A673 (cell line): Measurements from ENCODE around the gene EPB41. TPM values are rescaled to one million over a fixed set of nuclear protein-coding genes. Genes with fewer than 3 reads are reported as not detected.
A peak's percentile ranks its signal among the peaks of the same experiment; 100 is the strongest.

Experiments used
- BruUV-seq: library from RNA; stranded (reverse); fragments of 400-500 nt; replicated peaks from 2 replicates; lab custom pipeline; 2021; lab: Mats Ljungman, UMichigan
- CTCF ChIA-PET: fragments of 300-600 bp; sonication (Branson Sonifier 250); formaldehyde crosslinking; loops from one replicate; lab custom pipeline; 2022; ENCODE audit warnings: antibody characterized with exemption; lab: Charles Lee
- POLR2A ChIA-PET: fragments of 300-600 bp; sonication (Branson Sonifier 250); formaldehyde crosslinking; loops from one replicate; lab custom pipeline; 2022; ENCODE audit warnings: antibody characterized with exemption; ENCODE audit not compliant: low non-redundant PET; lab: Charles Lee
- DNase-seq: peaks from one replicate; pipeline ENCODE4 v3.0.0-alpha.2; 2015; ENCODE audit warnings: low spot score
- H3K27ac ChIP-seq: fragments of 200-600 bp; sonication (generic); 2 replicates; pipeline ENCODE4 v1.5.1; 2016; ENCODE audit warnings: mixed run types, low read depth, mild to moderate bottlenecking, mixed read lengths, antibody characterized with exemption, low read length; ENCODE audit not compliant: poor library complexity, severe bottlenecking
- H3K27me3 ChIP-seq: fragments of 200-600 bp; sonication (generic); replicated peaks from 2 replicates; pipeline ENCODE4 v1.6.1; 2017; ENCODE audit warnings: mixed run types, low read depth, mild to moderate bottlenecking, mixed read lengths, antibody characterized with exemption, low read length; ENCODE audit not compliant: insufficient read depth, poor library complexity
- H3K36me3 ChIP-seq: fragments of 200-600 bp; sonication (generic); 2 replicates; pipeline ENCODE4 v1.6.1; 2016; ENCODE audit warnings: mixed run types, mild to moderate bottlenecking, mixed read lengths, antibody characterized with exemption, low read length; ENCODE audit not compliant: insufficient read depth, poor library complexity, severe bottlenecking
- H3K4me1 ChIP-seq: fragments of 200-600 bp; sonication (generic); 2 replicates; pipeline ENCODE4 v1.6.1; 2017; ENCODE audit warnings: mixed run types, mild to moderate bottlenecking, mixed read lengths, antibody characterized with exemption, low read length; ENCODE audit not compliant: insufficient read depth, poor library complexity, severe bottlenecking
- H3K4me3 ChIP-seq: fragments of 200-600 bp; sonication (generic); 2 replicates; pipeline ENCODE4 v1.5.1; 2016; ENCODE audit warnings: low read depth, mixed run types, mild to moderate bottlenecking, mixed read lengths, low read length; ENCODE audit not compliant: poor library complexity, severe bottlenecking
- H3K9me3 ChIP-seq: fragments of 200-600 bp; sonication (generic); 2 replicates; pipeline ENCODE4 v1.6.1; 2016; ENCODE audit warnings: mixed run types, low read depth, mild to moderate bottlenecking, mixed read lengths, antibody characterized with exemption, low read length; ENCODE audit not compliant: poor library complexity, severe bottlenecking
- EZH2 ChIP-seq: fragments of 200-600 bp; sonication (generic); IDR thresholded peaks from 2 replicates; pipeline ENCODE4 v1.6.1; 2017; ENCODE audit warnings: borderline replicate concordance, low read depth, mild to moderate bottlenecking, mixed read lengths, antibody characterized with exemption, low read length; ENCODE audit not compliant: poor library complexity, severe bottlenecking
- intact Hi-C: fragments of 100-400 bp; cut with micrococcal nuclease; formaldehyde crosslinking; loops from one replicate; pipeline ENCODE4 v1.10.0; 2022; ENCODE audit not compliant: unreplicated experiment
- total RNA-seq: library from RNA; stranded (reverse); gene quantifications from 2 replicates; pipeline ENCODE4 v1.2.3, GENCODE V29; 2021
- TF ChIP-seq, protein P1 (sequence below): fragments of 300-800, 200-600 bp; sonication (generic); conservative IDR thresholded peaks from 2 replicates; pipeline ENCODE4 v1.5.1; 2017; ENCODE audit warnings: low read depth, mild to moderate bottlenecking, antibody characterized with exemption, low read length, moderate library complexity, mixed read lengths

The EPB41 gene
- total RNA-seq, 1 experiment from 2014 or later, result 337 TPM

DNA sequence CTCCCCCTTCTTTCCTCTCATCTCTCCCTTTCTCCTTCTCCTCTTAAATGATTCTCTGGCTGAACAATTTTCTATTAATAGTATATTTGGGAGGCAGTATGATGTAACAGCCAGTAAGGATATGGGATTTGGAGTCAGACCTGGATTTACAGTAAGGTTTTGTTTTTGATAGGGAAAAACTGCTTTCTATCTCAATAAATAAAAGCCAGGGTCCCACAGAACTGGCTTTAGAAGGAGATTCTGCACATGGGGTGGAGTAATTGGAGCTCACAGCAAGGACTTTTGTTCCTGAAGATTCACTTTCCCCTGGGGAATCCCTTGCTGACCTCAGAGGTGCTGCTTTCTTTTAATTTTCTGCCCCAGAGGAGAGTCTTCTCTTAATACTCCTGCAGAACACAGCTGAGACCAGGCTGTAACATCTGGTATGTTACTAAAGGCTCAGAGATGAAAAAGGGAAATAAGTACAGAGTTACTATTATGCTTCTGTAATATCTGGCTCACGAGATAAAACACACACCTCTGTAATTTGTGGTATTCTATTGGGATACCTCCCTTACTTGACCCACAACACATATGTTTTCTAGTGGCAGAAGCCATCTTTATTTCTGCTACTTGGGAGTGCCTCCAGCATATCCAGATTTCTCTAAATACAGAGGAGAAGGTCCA is 13.4 kb downstream of the EPB41 start:
- Histone ChIP-seq H3K4me3 (peak overlapping the region; percentile 27), H3K9me3 (no peaks in the 10 kb centered on the region), H3K27me3 (no peaks in the 10 kb centered on the region), H3K4me1 (peaks cover 40% of the 10 kb centered on the region), H3K36me3 (no peaks in the 10 kb centered on the region), H3K27ac (peak overlapping the region; percentile 86)
- ChIA-PET POLR2A (interaction anchor here (0.5 to 0.6 kb wide), 2 partner anchors 65 to 119 kb away, joined by 12 to 21 read pairs; no protein-coding TSS in a partner anchor), CTCF (no interaction called here)
- TF ChIP-seq, protein P1, sequence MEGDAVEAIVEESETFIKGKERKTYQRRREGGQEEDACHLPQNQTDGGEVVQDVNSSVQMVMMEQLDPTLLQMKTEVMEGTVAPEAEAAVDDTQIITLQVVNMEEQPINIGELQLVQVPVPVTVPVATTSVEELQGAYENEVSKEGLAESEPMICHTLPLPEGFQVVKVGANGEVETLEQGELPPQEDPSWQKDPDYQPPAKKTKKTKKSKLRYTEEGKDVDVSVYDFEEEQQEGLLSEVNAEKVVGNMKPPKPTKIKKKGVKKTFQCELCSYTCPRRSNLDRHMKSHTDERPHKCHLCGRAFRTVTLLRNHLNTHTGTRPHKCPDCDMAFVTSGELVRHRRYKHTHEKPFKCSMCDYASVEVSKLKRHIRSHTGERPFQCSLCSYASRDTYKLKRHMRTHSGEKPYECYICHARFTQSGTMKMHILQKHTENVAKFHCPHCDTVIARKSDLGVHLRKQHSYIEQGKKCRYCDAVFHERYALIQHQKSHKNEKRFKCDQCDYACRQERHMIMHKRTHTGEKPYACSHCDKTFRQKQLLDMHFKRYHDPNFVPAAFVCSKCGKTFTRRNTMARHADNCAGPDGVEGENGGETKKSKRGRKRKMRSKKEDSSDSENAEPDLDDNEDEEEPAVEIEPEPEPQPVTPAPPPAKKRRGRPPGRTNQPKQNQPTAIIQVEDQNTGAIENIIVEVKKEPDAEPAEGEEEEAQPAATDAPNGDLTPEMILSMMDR, result no peak
- no peak for TF ChIP-seq EZH2
- intact Hi-C loops, result no loop called here
- TSS peak; percentile 3 for BruUV-seq
- DNase-seq, result peak; percentile 67

DNA sequence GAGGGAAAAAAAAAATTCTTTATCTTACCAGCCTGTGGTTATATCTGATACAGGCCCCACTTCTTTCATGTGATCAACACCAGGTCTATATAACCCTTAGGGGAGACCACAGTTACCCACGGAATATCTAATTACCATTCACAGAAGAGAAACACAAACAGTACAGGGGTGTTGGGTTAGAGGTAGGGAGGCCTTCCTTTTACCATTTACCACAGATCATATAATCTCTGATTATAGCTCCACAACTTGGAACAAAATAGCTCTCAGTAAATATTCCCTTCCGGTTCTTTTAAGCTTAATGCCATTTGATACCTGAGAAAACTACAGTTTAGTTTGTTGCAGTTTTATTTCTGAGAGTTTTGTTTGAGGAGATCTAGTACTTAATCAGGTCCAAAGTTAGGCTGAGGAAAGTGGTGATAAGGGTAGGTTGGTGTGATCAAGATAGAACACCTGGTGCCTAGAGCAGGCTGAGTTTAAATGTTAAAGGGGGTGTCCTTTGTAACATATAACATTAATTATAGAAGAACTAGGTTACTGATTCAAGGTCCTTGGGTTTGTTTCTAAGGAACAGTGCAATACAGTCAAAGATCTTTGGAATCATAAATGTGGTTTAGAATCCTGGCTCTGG is 14.1 kb downstream of the EPB41 start:
- Histone ChIP-seq H3K9me3 (no peaks in the 10 kb centered on the region), H3K4me3 (no peak overlapping the region), H3K36me3 (no peaks in the 10 kb centered on the region), H3K4me1 (peaks cover 40% of the 10 kb centered on the region), H3K27me3 (no peaks in the 10 kb centered on the region), H3K27ac (peak overlapping the region; percentile 86)
- TF ChIP-seq, protein P1, result no peak
- TF ChIP-seq EZH2, result no peak
- POLR2A ChIA-PET, result interaction anchor here (0.5 to 0.6 kb wide), 2 partner anchors 65 to 120 kb away, joined by 12 to 21 read pairs; no protein-coding TSS in a partner anchor
- CTCF ChIA-PET, result no interaction called here
- intact Hi-C loops, result no loop called here
- DNase-seq, result peak; percentile 30
- BruUV-seq, result no TSS peak

DNA sequence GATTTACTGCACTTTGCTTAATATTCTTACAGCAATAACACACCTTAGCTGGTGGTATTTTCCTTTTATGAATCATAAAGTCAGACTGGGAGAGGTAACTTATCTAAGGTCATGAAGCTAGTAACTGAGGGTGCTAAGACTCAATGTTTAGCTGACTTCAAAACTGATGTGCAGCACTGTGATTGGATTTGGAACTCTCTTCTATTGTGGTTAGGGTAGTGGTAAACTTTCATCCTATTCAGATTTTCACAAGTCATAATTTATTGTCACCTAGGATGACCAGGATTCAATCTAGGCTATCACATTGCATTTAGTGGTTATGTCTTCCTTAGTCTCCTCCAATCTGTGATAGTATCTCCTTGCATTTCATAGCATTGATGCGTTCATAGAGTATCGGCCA is 18.9 kb downstream of the EPB41 start:
- H3K4me1 ChIP-seq, result peaks cover 7% of the 10 kb centered on the region
- DNase-seq, result no peak
- no TSS peak for BruUV-seq
- ChIA-PET CTCF (no interaction called here), POLR2A (no interaction called here)
- H3K27me3 ChIP-seq, result no peaks in the 10 kb centered on the region
- peaks cover 5% of the 10 kb centered on the region for H3K9me3 ChIP-seq
- intact Hi-C loops, result no loop called here
- H3K36me3 ChIP-seq, result no peaks in the 10 kb centered on the region
- H3K4me3 ChIP-seq, result no peak overlapping the region
- TF ChIP-seq EZH2, result no peak
- TF ChIP-seq, protein P1, result no peak
- peak overlapping the region; percentile 35 for H3K27ac ChIP-seq
